GM12872 (cell line): ENCODE measurements around the gene GNAI3.

Experiments
- CTCF ChIP-seq: IDR thresholded peaks from 3 replicates; pipeline ENCODE4 v1.5.1; 2011; ENCODE audit warnings: low read depth, mild to moderate bottlenecking, low read length, moderate library complexity; ENCODE audit not compliant: insufficient read depth

GNAI3 gene

DNA sequence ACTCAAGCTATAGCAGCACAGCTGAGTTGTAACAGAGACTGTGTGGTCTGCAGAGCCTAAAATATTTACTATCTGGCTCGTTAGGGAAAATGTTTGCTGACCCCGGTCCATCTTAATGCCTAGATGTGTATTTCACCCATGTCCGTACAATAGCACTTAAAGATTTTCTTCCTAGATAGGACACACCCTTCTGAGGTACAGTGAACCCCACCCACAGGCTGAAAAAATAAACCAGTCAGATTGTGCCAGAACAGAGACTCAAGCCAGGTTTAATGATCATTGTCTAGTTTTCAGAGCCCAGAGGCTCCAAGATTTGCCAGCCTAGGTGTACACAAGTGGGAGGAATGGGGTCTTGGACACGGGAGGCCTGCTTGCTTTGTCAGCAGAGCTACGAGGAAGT is 44.5 kb upstream of the GNAI3 start:
- TF ChIP-seq CTCF: no peak

- TF ChIP-seq CTCF: no peak
Observed at GRCh38 chr1:109504974-109505373, 43.4 kb upstream of the GNAI3 start.

DNA sequence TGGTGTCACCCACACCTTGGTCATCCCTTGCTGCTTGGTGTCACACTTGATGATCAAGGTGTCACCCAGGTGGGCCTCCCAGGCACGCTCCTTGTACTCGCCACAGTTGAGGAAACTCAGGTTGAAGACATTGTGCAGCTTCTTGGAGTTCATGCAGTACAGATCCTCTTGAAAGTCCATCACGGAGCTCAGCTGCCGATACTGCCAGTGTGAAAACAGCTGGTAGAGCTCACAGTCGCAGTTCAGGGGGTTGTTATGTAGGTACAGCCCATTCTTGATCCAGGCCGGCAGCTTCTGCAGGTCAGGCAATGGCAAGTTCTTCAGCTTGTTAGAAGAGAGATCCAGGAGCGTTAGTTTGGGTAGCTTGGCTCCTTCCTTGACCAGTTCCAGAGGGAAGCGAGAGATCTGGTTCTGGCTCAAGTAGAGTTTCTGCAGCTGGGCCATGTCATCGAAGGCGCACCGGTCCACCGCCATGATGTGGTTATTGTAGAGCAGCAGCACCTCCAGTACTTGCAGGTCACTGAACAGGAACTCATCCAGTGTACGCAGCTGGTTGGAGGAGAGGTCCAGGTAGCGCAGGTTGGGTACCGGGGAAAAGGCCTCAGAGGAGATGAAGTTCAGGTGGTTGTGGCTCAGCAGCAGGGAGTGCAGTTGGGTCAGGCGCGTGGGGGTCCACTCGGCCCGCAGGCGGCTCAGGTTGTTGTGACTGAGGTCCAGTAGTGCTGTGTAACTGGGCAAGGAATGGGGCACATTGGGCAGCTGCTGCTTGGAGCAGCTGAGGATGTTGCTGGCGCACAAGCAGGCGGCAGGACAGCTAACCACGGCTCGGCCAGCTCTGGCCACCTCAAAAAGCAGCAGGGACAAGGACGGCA is 40.2 kb upstream of the GNAI3 start:
- TF ChIP-seq CTCF: no peak

DNA sequence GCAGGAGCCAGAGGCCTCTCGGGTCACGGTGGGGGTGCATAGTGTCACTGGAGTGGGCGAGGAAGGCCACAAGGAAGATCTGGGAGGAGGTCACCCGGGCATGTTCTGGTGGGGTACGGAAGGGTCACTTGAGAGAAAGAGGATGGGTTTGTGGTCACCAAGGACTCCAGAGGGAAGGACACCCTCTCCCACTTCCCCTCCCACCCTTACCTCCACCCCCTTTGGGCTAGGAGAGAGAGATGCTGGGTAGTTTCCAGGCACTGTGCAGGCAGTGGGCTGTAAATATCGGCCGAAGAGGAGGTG is 39.6 kb upstream of the GNAI3 start:
- TF ChIP-seq CTCF: no peak

- no peak for TF ChIP-seq CTCF
Observed at GRCh38 chr1:109509176-109510134, 39.0 kb upstream of the GNAI3 start, which contains the start of gene AMIGO1. TSS of gene AMIGO1 (minus strand) at chr1:109509727. CDS start at chr1:109508912, 815 bp downstream.

DNA sequence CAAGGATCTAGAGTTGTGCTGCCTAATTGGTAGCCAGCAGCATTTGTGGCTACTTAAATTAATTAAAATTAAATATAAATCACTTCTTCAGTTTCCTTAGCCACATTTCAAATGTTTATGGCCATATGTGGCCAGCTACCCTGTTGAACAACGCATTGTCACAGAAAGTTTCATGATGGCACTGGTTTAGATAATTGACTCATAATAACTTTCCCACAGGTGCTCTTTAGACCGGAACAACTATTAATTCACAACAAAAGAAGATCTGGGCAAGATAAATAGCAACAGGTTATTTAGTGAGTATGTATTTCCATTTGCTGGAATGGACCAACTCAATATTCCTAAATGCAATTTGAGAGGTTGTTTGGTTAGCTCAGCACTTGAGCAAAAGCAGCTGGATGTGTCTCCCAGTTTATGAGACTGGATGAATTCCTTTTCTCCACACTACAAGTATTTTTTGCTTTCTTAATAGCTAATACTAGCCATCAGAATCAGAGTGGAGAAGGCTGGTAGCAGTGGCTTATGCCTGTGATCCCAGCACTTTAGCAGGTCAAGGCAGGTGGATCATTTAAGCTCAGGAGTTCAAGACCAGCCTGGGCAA is 35.2 kb upstream of the GNAI3 start:
- TF ChIP-seq CTCF: no peak

- TF ChIP-seq CTCF: no peak
Observed at GRCh38 chr1:109514846-109515245, 33.6 kb upstream of the GNAI3 start.
